Lower lobe of right lung (tissue), 2 donors: ENCODE results near the gene ERRFI1. TPM values are rescaled to one million over a fixed set of nuclear protein-coding genes. Genes with fewer than 3 reads are reported as not detected.
A peak's percentile ranks its signal among the peaks of the same experiment; 100 is the strongest.

Experiments used
- ATAC-seq, 2 donors: fragments of 200-7000 bp; cut with Tn5 transposase; one replicate each; pipeline ENCODE4 v1.9.1; 2020 to 2022; ENCODE audit warnings: mild to moderate bottlenecking in 2 of 2, moderate library complexity in 2 of 2
- DNase-seq: peaks from one replicate; pipeline ENCODE4 v3.0.0-alpha.2; 2020
- H3K27ac ChIP-seq: fragments of 200-600 bp; one replicate; pipeline ENCODE4 v1.8.0; 2022
- H3K27me3 ChIP-seq: fragments of 200-600 bp; one replicate; pipeline ENCODE4 v1.8.0; 2022; ENCODE audit warnings: low read depth
- H3K36me3 ChIP-seq: fragments of 200-600 bp; one replicate; pipeline ENCODE4 v1.8.0; 2022; ENCODE audit warnings: mild to moderate bottlenecking
- H3K4me1 ChIP-seq: fragments of 200-600 bp; one replicate; pipeline ENCODE4 v1.8.0; 2022
- H3K4me3 ChIP-seq: fragments of 200-600 bp; one replicate; pipeline ENCODE4 v1.8.0; 2022; ENCODE audit warnings: mild to moderate bottlenecking
- H3K9me3 ChIP-seq: fragments of 200-600 bp; one replicate; pipeline ENCODE4 v1.8.0; 2022
- intact Hi-C: fragments of 100-400 bp; cut with DNase I; formaldehyde crosslinking; loops from one replicate; pipeline ENCODE4 v1.11.0; 2022
- total RNA-seq: library from RNA; stranded (reverse); fragmentation: NEBNext Ultra II Directional; extraction: Animal tissue kit (Norgen Biotek cat#: 25700); gene quantifications from one replicate; pipeline ENCODE4 v1.2.1, GENCODE V29; 2021
- TF ChIP-seq, protein P1 (sequence below): fragments of 200-600 bp; IDR thresholded peaks from one replicate; pipeline ENCODE4 v1.8.0; 2022; ENCODE audit warnings: antibody characterized with exemption, mild to moderate bottlenecking
- donor health status: DM: no; HTN: yes; CAD: no; lungs with severe emphysema.

ERRFI1 gene
- total RNA-seq, 1 donor from 2014 or later = 65.1 TPM

DNA sequence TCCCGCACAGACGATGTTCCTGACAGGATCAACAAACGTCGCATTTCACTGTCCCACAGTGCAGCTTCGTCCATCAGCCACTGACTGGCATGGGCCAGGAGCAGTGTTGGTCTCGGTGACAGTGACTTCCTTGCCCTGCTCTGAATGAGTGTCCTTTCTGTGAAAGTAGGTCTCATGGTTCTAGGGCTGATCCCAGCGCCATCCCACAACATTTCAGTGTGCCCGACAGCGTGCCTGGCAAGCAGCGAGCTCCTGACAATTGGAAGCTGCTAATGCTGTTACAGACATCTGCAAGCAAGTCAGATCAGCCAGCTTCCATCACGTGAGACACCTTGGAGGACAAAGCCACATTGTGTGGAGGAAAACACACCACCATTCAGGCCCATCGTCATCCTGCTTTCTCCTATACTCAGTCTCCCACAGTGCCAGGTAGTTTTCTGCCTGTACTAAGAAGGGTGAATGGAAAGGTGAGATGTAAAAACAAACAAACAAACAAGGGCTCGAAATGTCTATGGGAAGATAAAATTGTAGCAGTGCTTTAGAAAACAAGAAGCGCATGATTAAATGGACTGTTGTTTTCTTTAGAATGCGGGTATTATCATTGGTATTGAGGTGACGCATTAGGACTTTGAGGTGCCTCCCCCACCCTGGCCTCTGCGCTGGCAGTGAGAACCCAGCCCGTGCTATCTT lies 21.9 kb downstream of the ERRFI1 start:
- H3K4me1 ChIP-seq = peaks cover 41% of the 10 kb centered on the region
- peak overlapping the region; percentile 17 for H3K4me3 ChIP-seq
- DNase-seq (no peak), ATAC-seq (peak; percentile 4 to 9)
- no peaks in the 10 kb centered on the region for H3K27me3 ChIP-seq
- intact Hi-C loops = no loop called here
- H3K36me3 ChIP-seq = peaks cover 5% of the 10 kb centered on the region
- TF ChIP-seq, protein P1, sequence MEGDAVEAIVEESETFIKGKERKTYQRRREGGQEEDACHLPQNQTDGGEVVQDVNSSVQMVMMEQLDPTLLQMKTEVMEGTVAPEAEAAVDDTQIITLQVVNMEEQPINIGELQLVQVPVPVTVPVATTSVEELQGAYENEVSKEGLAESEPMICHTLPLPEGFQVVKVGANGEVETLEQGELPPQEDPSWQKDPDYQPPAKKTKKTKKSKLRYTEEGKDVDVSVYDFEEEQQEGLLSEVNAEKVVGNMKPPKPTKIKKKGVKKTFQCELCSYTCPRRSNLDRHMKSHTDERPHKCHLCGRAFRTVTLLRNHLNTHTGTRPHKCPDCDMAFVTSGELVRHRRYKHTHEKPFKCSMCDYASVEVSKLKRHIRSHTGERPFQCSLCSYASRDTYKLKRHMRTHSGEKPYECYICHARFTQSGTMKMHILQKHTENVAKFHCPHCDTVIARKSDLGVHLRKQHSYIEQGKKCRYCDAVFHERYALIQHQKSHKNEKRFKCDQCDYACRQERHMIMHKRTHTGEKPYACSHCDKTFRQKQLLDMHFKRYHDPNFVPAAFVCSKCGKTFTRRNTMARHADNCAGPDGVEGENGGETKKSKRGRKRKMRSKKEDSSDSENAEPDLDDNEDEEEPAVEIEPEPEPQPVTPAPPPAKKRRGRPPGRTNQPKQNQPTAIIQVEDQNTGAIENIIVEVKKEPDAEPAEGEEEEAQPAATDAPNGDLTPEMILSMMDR = no peak
- peak overlapping the region; percentile 76 for H3K27ac ChIP-seq
- no peaks in the 10 kb centered on the region for H3K9me3 ChIP-seq

DNA sequence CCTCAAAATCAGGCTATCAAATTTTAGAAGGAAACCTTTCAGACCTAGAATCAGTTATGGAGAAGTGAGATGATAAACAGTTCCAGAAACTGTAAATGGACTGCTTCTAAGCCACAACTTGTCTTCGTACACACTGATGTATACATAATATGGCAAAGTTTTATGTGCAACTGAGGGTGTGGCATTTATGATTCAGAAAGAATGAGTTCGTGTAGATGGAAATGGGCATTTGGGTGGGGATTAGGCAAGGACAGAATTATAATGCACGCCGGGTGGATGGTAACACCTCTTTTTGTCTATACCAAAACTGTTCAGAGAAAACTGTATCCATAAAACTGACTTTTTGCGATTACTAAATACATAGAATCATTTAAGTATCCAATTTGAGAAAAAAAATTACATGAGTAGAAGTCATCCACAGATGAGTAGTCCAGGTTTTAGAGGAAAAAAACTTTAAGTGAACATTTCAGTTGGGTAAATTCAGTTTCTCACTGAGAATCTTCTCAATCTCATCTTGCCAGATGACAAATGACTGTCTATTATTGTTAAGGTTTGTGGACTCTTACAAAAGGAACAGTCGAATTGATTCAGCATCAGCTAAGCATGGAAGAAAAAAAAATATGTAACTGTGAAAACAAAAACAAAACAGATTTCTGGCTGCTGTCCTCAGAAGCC lies 22.5 kb downstream of the ERRFI1 start:
- H3K9me3 ChIP-seq = no peaks in the 10 kb centered on the region
- ATAC-seq (no peak), DNase-seq (no peak)
- intact Hi-C loops = no loop called here
- no peaks in the 10 kb centered on the region for H3K36me3 ChIP-seq
- H3K27ac ChIP-seq = peak overlapping the region; percentile 76
- TF ChIP-seq, protein P1 = no peak
- no peaks in the 10 kb centered on the region for H3K27me3 ChIP-seq
- H3K4me3 ChIP-seq = no peak overlapping the region
- H3K4me1 ChIP-seq = peaks cover 41% of the 10 kb centered on the region

- Histone ChIP-seq H3K36me3 (no peaks in the 10 kb centered on the region), H3K27ac (peak overlapping the region; percentile 76), H3K4me3 (no peak overlapping the region), H3K4me1 (peaks cover 41% of the 10 kb centered on the region), H3K27me3 (no peaks in the 10 kb centered on the region), H3K9me3 (no peaks in the 10 kb centered on the region)
- DNase-seq = no peak
- no peak for ATAC-seq
- TF ChIP-seq, protein P1 = no peak
- intact Hi-C loops = no loop called here
Measured at GRCh38 chr1:8002921-8003320, 23.2 kb downstream of the ERRFI1 start.

DNA sequence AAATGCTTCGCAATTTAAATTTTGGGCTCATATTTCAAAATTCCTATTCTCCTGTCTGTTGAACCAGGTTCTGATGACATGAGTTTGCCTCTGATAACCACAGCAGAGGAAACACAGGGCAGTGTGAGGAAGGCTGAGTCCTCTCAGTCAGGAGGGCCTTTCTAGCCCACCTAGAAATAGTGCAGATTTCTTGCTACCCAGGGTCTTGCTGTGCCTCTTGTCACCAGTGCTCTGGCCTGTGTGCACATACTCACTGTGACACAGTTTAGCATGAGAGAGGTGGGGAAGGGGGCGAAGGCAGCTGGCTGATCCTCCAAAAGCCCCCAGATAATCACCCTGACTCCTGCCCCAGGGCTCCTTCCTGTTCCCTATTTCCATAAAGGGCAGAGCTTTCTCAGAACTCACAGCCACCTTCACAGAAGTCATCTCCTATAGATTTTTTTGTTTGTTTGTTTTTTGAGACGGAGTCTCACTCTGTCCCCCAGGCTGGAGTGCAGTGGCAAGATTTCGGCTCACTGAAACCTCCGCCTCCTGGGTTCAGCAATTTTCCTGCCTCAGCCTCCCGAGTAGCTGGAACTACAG lies 23.7 kb downstream of the ERRFI1 start:
- Histone ChIP-seq H3K9me3 (no peaks in the 10 kb centered on the region), H3K27me3 (no peaks in the 10 kb centered on the region), H3K27ac (peak overlapping the region; percentile 76), H3K36me3 (no peaks in the 10 kb centered on the region), H3K4me3 (no peak overlapping the region), H3K4me1 (peaks cover 41% of the 10 kb centered on the region)
- TF ChIP-seq, protein P1 = no peak
- no peak for DNase-seq
- no peak for ATAC-seq
- intact Hi-C loops = no loop called here

DNA sequence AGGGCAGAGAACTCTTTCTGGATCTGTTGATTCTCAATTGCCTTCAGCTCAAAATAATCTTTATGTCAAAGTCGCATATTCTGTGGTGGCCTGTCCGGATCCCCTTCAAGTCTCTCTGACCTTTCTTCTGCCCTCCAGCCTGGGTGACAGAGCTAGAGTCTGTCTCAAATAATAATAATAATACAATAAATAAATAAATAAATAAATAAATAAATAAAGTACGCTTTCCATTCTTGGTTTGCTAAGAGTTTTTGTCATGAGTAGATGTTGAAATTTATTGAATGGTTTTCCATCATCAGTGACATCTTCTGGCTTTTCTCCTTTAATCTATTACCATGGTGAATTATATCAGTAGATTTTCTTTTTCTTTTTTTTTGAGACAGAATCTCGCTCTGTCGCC lies 30.7 kb downstream of the ERRFI1 start:
- Histone ChIP-seq H3K9me3 (no peaks in the 10 kb centered on the region), H3K4me1 (no peaks in the 10 kb centered on the region), H3K36me3 (no peaks in the 10 kb centered on the region), H3K4me3 (no peak overlapping the region), H3K27me3 (no peaks in the 10 kb centered on the region), H3K27ac (no peak overlapping the region)
- intact Hi-C loops = no loop called here
- TF ChIP-seq, protein P1 = no peak
- no peak for DNase-seq
- ATAC-seq = no peak
